ENCODE data around the gene NOXA1. TPM values are rescaled to one million over a fixed set of nuclear protein-coding genes. Genes with fewer than 3 reads are reported as not detected.
A peak's percentile ranks its signal among the peaks of the same experiment; 100 is the strongest.

NOXA1 gene
- total RNA-seq, 1 donor from 2014 or later = 16.3 TPM

DNA sequence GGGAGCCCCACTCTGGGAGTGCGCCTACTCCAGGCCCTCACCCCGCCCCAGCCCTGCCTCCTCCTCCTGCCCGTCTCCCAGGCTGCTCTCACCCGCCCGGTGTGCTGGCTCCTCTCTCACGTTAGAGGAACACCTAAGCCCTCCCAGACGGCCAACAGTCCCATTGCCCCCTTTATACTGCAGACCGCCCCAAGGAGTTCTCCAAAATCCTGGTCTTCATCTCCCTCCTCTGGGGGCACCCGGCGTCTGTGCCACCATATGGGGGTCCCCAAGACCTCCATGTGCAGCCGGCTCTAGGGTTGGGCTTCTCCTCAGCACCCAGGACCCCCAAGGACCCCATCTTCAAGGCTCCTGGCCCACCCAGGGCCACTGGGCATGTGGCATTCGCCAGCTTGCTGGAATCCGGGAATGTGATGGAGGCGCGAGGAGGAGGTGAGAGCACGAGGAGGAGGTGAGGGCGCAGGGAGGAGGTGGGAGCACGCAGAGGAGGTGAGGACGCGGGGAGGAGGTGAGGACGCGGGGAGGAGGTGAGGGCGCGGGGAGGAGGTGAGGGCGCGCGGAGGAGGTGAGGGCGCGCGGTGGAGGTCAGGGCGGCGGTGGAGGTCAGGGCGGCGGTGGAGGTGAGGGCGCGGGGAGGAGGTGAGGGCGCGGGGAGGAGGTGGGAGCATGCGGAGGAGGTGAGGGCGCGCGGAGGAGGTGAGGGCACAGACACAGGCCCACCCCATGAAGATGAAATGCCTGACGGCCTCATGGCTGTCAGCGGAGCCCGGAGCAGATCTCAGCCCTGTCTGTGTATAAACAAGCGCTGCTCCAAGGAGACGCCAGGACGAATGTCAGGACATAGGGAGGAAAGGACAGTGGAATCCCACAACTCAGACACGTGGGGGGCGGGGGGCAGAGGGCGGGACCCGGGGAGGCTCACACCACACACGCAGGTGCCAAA, 41.4 kb upstream of the NOXA1 start:
- no peak overlapping the region for H3K4me3 Mint-ChIP-seq (ENCODE audit: low read depth)
- H3K27ac Mint-ChIP-seq = no peak overlapping the region
- TF ChIP-seq, protein P1, sequence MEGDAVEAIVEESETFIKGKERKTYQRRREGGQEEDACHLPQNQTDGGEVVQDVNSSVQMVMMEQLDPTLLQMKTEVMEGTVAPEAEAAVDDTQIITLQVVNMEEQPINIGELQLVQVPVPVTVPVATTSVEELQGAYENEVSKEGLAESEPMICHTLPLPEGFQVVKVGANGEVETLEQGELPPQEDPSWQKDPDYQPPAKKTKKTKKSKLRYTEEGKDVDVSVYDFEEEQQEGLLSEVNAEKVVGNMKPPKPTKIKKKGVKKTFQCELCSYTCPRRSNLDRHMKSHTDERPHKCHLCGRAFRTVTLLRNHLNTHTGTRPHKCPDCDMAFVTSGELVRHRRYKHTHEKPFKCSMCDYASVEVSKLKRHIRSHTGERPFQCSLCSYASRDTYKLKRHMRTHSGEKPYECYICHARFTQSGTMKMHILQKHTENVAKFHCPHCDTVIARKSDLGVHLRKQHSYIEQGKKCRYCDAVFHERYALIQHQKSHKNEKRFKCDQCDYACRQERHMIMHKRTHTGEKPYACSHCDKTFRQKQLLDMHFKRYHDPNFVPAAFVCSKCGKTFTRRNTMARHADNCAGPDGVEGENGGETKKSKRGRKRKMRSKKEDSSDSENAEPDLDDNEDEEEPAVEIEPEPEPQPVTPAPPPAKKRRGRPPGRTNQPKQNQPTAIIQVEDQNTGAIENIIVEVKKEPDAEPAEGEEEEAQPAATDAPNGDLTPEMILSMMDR (IDR thresholded peaks at IDR 0.05; ENCODE audit: unreplicated experiment) = no peak
- H3K9me3 Mint-ChIP-seq (ENCODE audit: low read depth) = no peaks in the 10 kb centered on the region
- peaks cover 7% of the 10 kb centered on the region for H3K36me3 Mint-ChIP-seq (ENCODE audit: insufficient read depth)
- H3K4me1 Mint-ChIP-seq (ENCODE audit: low read depth) = peaks cover 3% of the 10 kb centered on the region
- DNase-seq (ENCODE audit: low spot score, unreplicated experiment) = no peak
- H3K27me3 Mint-ChIP-seq = no peaks in the 10 kb centered on the region

- H3K27ac Mint-ChIP-seq = peak overlapping the region; percentile 64
- H3K9me3 Mint-ChIP-seq (ENCODE audit: low read depth) = no peaks in the 10 kb centered on the region
- TF ChIP-seq, protein P1 (IDR thresholded peaks at IDR 0.05; ENCODE audit: unreplicated experiment) = no peak
- DNase-seq (ENCODE audit: low spot score, unreplicated experiment) = no peak
- peaks cover 7% of the 10 kb centered on the region for H3K36me3 Mint-ChIP-seq (ENCODE audit: insufficient read depth)
- no peak overlapping the region for H3K4me3 Mint-ChIP-seq (ENCODE audit: low read depth)
- no peaks in the 10 kb centered on the region for H3K27me3 Mint-ChIP-seq
- peaks cover 3% of the 10 kb centered on the region for H3K4me1 Mint-ChIP-seq (ENCODE audit: low read depth)
These were observed 40.6 kb upstream of the NOXA1 start for GRCh38 chr9:137382444-137383080.

DNA sequence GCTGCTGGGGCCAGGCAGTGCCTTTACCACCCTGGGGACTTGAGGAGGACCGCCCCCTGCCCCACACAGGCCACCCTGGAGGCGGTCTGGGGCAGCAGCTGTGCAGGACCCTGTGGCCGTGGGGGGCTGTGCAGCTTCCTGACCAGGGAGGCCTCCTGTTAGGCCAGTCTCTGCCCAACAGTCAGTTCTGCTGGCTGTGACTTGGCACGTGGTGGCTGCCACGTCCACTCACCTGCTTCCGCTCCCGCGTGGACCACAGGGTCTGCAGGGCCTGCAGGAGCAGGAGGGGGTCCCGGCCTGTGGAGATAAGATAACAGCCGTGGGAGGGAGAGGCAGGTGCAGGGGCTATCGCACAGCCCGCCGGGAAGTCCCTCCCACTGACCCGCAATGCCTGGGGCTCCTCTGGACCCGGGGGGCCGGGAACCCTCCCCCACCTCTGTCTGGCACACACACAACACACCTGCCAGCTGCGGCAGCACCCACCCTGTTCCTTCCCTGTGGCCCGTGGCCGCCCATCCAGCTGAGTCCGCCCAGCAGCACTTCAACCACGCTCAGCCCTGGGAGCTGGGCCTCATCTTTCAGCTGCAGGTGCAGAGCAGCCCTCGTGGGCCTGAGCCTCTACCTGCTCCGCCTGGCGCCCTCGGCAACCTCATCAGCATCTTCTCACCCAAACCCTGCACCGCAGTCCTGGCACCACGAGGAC, 40.0 kb upstream of the NOXA1 start:
- TF ChIP-seq, protein P1 (IDR thresholded peaks at IDR 0.05; ENCODE audit: unreplicated experiment) = no peak

DNA sequence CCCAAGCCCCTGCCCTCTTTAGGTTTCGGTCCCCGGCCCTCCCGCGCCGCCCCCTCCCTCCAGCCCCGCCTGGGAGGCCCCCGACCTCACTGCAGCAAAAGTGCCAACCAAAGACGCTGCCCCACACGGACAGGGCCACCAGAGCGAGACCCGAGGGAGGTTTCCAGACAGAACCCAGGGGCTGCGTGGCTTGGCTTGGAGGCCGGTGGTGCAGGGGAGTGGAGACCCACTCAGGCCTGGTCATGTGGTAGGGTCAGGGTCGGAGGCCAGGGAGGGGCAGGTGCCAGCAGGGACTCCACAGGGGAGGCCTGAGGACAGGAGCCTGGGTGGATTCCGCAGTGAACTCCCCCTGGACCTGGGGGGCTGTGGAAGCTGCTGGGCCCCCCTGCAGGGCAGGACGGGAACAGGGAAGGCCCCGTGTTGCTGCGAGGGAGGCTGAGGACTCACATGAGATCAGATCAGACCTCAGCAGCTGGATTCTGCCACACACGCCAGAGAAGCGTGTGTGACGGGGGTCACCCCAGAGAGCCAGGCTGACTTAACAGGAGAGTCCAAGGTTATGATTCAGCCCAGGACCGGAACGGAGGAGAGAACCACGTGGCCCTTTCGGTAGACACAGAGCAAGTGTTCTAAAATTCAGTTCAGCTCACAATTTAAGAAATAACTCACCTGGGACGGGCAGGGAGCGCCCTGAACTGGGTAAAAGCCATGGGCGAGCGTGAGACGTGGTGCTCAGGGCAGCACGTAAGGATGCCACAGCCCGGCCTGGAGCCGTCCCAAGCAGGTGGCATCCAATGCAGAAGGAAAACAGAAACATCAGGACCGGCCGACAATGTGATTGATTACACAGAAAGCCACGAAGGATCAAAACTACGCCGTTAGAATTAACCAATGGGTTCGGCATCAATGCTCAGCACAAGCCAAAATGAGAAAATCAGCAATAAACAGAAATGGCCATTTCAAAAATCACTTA, 39.1 kb upstream of the NOXA1 start:
- DNase-seq (ENCODE audit: low spot score, unreplicated experiment) = no peak
- H3K9me3 Mint-ChIP-seq (ENCODE audit: low read depth) = no peaks in the 10 kb centered on the region
- H3K27me3 Mint-ChIP-seq = no peaks in the 10 kb centered on the region
- H3K36me3 Mint-ChIP-seq (ENCODE audit: insufficient read depth) = peaks cover 3% of the 10 kb centered on the region
- TF ChIP-seq, protein P1 (IDR thresholded peaks at IDR 0.05; ENCODE audit: unreplicated experiment) = no peak
- H3K4me1 Mint-ChIP-seq (ENCODE audit: low read depth) = peaks cover 3% of the 10 kb centered on the region
- H3K4me3 Mint-ChIP-seq (ENCODE audit: low read depth) = no peak overlapping the region
- no peak overlapping the region for H3K27ac Mint-ChIP-seq

More for the DNA sequence above, 40.0 kb upstream of the NOXA1 start:
- no peaks in the 10 kb centered on the region for H3K27me3 Mint-ChIP-seq
- H3K27ac Mint-ChIP-seq = no peak overlapping the region
- no peaks in the 10 kb centered on the region for H3K9me3 Mint-ChIP-seq (ENCODE audit: low read depth)
- DNase-seq (ENCODE audit: low spot score, unreplicated experiment) = no peak
- peaks cover 7% of the 10 kb centered on the region for H3K36me3 Mint-ChIP-seq (ENCODE audit: insufficient read depth)
- peaks cover 3% of the 10 kb centered on the region for H3K4me1 Mint-ChIP-seq (ENCODE audit: low read depth)
- peak overlapping the region; percentile 41 for H3K4me3 Mint-ChIP-seq (ENCODE audit: low read depth)

Data from progenitor cell of endocrine pancreas (in vitro differentiated cells).